ENCODE data around the gene PRKCA. TPM values are rescaled to one million over a fixed set of nuclear protein-coding genes. Genes with fewer than 3 reads are reported as not detected.

The PRKCA gene
- total and polyA plus RNA-seq, 12 donors, result 1.6 to 27.6 (median 10.5) TPM

GRCh38 chr17:66787914-66788313 is 485.5 kb downstream of the PRKCA start:
- intact Hi-C loops (cut with DNase I), result loop anchor here in 1 of 10 donors (1.0 kb wide), 1 partner anchor 50 kb away; no protein-coding TSS in a partner anchor
- Histone ChIP-seq H3K36me3 (peaks cover 0 to 11% (median 0%) of the 10 kb centered on the region in 9 donors), H3K4me1 (peaks cover 0 to 36% (median 13%) of the 10 kb centered on the region in 9 donors), H3K27me3 (no peaks in the 10 kb centered on the region), H3K9me3 (no peaks in the 10 kb centered on the region), H3K4me3 (no peak overlapping the region), H3K27ac (peak overlapping the region in 1 of 10 donors; percentile 25)
- DNase-seq (no peak), ATAC-seq (peak in 4 of 8 donors; percentile 23 to 78 (median 40))
- 61 to 65% methylated on average over 3 of the region's 3 CpGs for WGBS, 2 donors
- no peak for TF ChIP-seq CTCF (IDR thresholded peaks at IDR 0.05)

- DNase-seq (no peak), ATAC-seq (peak in 5 of 8 donors; percentile 33 to 63 (median 62))
- no peak for TF ChIP-seq CTCF (IDR thresholded peaks at IDR 0.05)
- Histone ChIP-seq H3K4me3 (no peak overlapping the region), H3K36me3 (peaks cover 0 to 13% (median 0%) of the 10 kb centered on the region in 9 donors), H3K4me1 (peaks cover 0 to 36% (median 13%) of the 10 kb centered on the region in 9 donors), H3K27ac (no peak overlapping the region), H3K27me3 (no peaks in the 10 kb centered on the region), H3K9me3 (no peaks in the 10 kb centered on the region)
- intact Hi-C loops (cut with DNase I), result no loop called here
- WGBS, 2 donors, result 65 to 71% methylated on average over 12 of the region's 12 CpGs
Observed at GRCh38 chr17:66789093-66789492, 486.7 kb downstream of the PRKCA start.

GRCh38 chr17:66789961-66790437 is 487.6 kb downstream of the PRKCA start:
- peaks cover 0 to 36% (median 13%) of the 10 kb centered on the region in 9 donors for H3K4me1 ChIP-seq

GRCh38 chr17:66790501-66791061 is 488.2 kb downstream of the PRKCA start:
- no peak for TF ChIP-seq CTCF (IDR thresholded peaks at IDR 0.05)
- no peak for ATAC-seq
- WGBS, 2 donors, result 85 to 88% methylated on average over 11 of the region's 11 CpGs
- Histone ChIP-seq H3K36me3 (peaks cover 0 to 13% (median 0%) of the 10 kb centered on the region in 9 donors), H3K27ac (no peak overlapping the region), H3K4me3 (no peak overlapping the region), H3K4me1 (peaks cover 0 to 36% (median 13%) of the 10 kb centered on the region in 9 donors), H3K27me3 (no peaks in the 10 kb centered on the region), H3K9me3 (no peaks in the 10 kb centered on the region)
- intact Hi-C loops (cut with DNase I), result no loop called here
- DNase-seq, result no peak

More at GRCh38 chr17:66789961-66790437, 487.6 kb downstream of the PRKCA start:
- WGBS, 2 donors, result 62 to 77% methylated on average over 7 of the region's 7 CpGs
- H3K9me3 ChIP-seq, result no peaks in the 10 kb centered on the region
- intact Hi-C loops (cut with DNase I), result no loop called here
- TF ChIP-seq CTCF (IDR thresholded peaks at IDR 0.05), result no peak
- H3K27ac ChIP-seq, result no peak overlapping the region
- H3K27me3 ChIP-seq, result no peaks in the 10 kb centered on the region
- ATAC-seq (no peak), DNase-seq (no peak)
- H3K36me3 ChIP-seq, result peaks cover 0 to 13% (median 0%) of the 10 kb centered on the region in 9 donors
- H3K4me3 ChIP-seq, result no peak overlapping the region

Data from heart right ventricle (tissue), 16 donors.